ENCODE measurements around the gene MGAT5.

The MGAT5 gene

DNA sequence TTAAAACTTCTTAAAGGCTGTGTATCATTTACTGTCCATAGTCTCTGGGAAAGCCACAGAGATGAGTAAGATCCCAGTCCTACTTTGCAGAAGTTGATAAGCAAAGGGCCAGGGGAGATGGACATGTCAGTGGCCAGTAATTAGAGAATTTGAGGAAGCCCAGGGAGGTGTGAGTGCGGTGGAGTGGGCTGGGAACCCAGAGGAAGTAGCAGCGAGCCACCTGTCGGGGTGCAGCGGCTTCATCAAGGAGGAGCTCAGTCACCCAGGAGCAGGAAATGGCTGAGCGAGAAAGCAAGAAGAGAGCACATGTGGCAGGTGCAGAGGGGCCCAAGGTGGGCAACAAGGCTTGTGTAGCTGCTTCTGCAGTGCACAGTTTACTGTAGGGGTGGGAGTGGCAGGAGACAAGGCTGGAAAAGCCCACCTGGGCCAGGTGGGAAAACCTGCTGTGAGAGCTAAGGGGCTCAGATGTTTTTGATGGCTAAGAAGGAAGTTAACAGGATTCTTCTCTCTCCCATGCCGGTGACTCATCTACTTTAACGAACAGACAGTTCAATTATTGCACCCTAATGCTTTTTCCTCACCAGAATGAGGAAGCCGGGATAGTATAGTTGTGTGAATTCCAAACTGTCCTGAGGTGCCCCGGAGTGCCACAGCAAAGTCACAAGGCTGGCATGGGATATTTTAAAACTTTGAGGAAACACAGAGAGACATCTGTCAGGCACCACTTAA lies 34.8 kb upstream of the MGAT5 start:
- no peaks in the 10 kb centered on the region for H3K27me3 ChIP-seq (ENCODE audit: control insufficient read depth, insufficient read depth, low read length)
- H3K36me3 ChIP-seq (ENCODE audit: control insufficient read depth, insufficient read depth, low read length): no peaks in the 10 kb centered on the region
- no peak overlapping the region for H3K4me3 ChIP-seq (ENCODE audit: low read depth, low read length)
- no peak overlapping the region for H3K27ac ChIP-seq (ENCODE audit: low read depth, low read length)
- H3K9me3 ChIP-seq (ENCODE audit: control insufficient read depth, insufficient read depth, low read depth, low read length): peaks cover 4% of the 10 kb centered on the region; the same call in 1 of the 2 replicates
- H3K9ac ChIP-seq (ENCODE audit: low read length): no peak overlapping the region
- peaks cover 32% of the 10 kb centered on the region for H3K4me1 ChIP-seq (ENCODE audit: control insufficient read depth, insufficient read depth, low read length)

- H3K4me1 ChIP-seq (ENCODE audit: control insufficient read depth, insufficient read depth, low read length): peaks cover 39% of the 10 kb centered on the region
- peaks cover under 1% of the 10 kb centered on the region; the same call in 1 of the 2 replicates for H3K9me3 ChIP-seq (ENCODE audit: control insufficient read depth, insufficient read depth, low read depth, low read length)
Measured at GRCh38 chr2:134220344-134220974, 33.4 kb upstream of the MGAT5 start.

GRCh38 chr2:134224005-134224404 lies 29.9 kb upstream of the MGAT5 start:
- H3K4me1 ChIP-seq (ENCODE audit: control insufficient read depth, insufficient read depth, low read length): peaks cover 36% of the 10 kb centered on the region
- no peak overlapping the region for H3K4me3 ChIP-seq (ENCODE audit: low read depth, low read length)
- no peaks in the 10 kb centered on the region for H3K27me3 ChIP-seq (ENCODE audit: control insufficient read depth, insufficient read depth, low read length)
- H3K9ac ChIP-seq (ENCODE audit: low read length): no peak overlapping the region
- peaks cover 16% of the 10 kb centered on the region for H3K9me3 ChIP-seq (ENCODE audit: control insufficient read depth, insufficient read depth, low read depth, low read length)
- H3K36me3 ChIP-seq (ENCODE audit: control insufficient read depth, insufficient read depth, low read length): no peaks in the 10 kb centered on the region
- no peak overlapping the region for H3K27ac ChIP-seq (ENCODE audit: low read depth, low read length)

More at GRCh38 chr2:134220344-134220974, 33.4 kb upstream of the MGAT5 start:
- H3K4me3 ChIP-seq (ENCODE audit: low read depth, low read length): no peak overlapping the region
- no peaks in the 10 kb centered on the region for H3K36me3 ChIP-seq (ENCODE audit: control insufficient read depth, insufficient read depth, low read length)
- no peak overlapping the region for H3K9ac ChIP-seq (ENCODE audit: low read length)
- H3K27me3 ChIP-seq (ENCODE audit: control insufficient read depth, insufficient read depth, low read length): no peaks in the 10 kb centered on the region
- no peak overlapping the region for H3K27ac ChIP-seq (ENCODE audit: low read depth, low read length)

GRCh38 chr2:134225173-134225572 lies 28.7 kb upstream of the MGAT5 start:
- Histone ChIP-seq H3K4me1 (ENCODE audit: control insufficient read depth, insufficient read depth, low read length) (peaks cover 25% of the 10 kb centered on the region), H3K27me3 (ENCODE audit: control insufficient read depth, insufficient read depth, low read length) (no peaks in the 10 kb centered on the region), H3K36me3 (ENCODE audit: control insufficient read depth, insufficient read depth, low read length) (no peaks in the 10 kb centered on the region), H3K9ac (ENCODE audit: low read length) (no peak overlapping the region), H3K9me3 (ENCODE audit: control insufficient read depth, insufficient read depth, low read depth, low read length) (peaks cover 28% of the 10 kb centered on the region), H3K27ac (ENCODE audit: low read depth, low read length) (no peak overlapping the region), H3K4me3 (ENCODE audit: low read depth, low read length) (no peak overlapping the region)

- H3K27me3 ChIP-seq (ENCODE audit: control insufficient read depth, insufficient read depth, low read length): no peaks in the 10 kb centered on the region
- no peak overlapping the region for H3K9ac ChIP-seq (ENCODE audit: low read length)
- no peak overlapping the region for H3K27ac ChIP-seq (ENCODE audit: low read depth, low read length)
- H3K4me1 ChIP-seq (ENCODE audit: control insufficient read depth, insufficient read depth, low read length): peaks cover 18% of the 10 kb centered on the region
- peaks cover 34% of the 10 kb centered on the region for H3K9me3 ChIP-seq (ENCODE audit: control insufficient read depth, insufficient read depth, low read depth, low read length)
- H3K4me3 ChIP-seq (ENCODE audit: low read depth, low read length): no peak overlapping the region
- H3K36me3 ChIP-seq (ENCODE audit: control insufficient read depth, insufficient read depth, low read length): no peaks in the 10 kb centered on the region
Measured at GRCh38 chr2:134225841-134226240, 28.0 kb upstream of the MGAT5 start.

DNA sequence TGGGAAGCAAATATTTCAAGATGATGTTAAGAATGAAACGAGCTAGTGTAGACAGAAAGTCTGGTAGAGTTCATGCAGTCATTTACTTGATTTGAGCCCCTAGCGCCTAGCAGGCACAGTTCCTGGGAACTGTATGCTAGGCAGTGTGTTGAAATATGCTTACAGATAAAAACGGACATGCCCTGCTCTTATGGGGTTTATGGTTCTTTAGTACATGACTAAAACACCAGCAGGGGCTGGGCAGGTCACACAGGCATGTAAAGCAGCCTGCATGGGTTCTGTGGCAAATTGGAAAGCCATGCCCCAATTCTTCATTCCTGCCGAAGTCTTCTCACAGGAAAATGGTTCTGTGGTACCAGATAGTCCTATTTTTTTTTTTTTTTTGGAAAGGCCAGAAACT lies 27.3 kb upstream of the MGAT5 start:
- Histone ChIP-seq H3K27me3 (ENCODE audit: control insufficient read depth, insufficient read depth, low read length) (no peaks in the 10 kb centered on the region), H3K4me1 (ENCODE audit: control insufficient read depth, insufficient read depth, low read length) (peaks cover 12% of the 10 kb centered on the region), H3K36me3 (ENCODE audit: control insufficient read depth, insufficient read depth, low read length) (no peaks in the 10 kb centered on the region), H3K9ac (ENCODE audit: low read length) (no peak overlapping the region), H3K9me3 (ENCODE audit: control insufficient read depth, insufficient read depth, low read depth, low read length) (peaks cover 34% of the 10 kb centered on the region), H3K27ac (ENCODE audit: low read depth, low read length) (no peak overlapping the region), H3K4me3 (ENCODE audit: low read depth, low read length) (no peak overlapping the region)

GRCh38 chr2:134227666-134228065 lies 26.2 kb upstream of the MGAT5 start:
- no peak overlapping the region for H3K4me3 ChIP-seq (ENCODE audit: low read depth, low read length)
- no peaks in the 10 kb centered on the region for H3K36me3 ChIP-seq (ENCODE audit: control insufficient read depth, insufficient read depth, low read length)
- no peaks in the 10 kb centered on the region for H3K27me3 ChIP-seq (ENCODE audit: control insufficient read depth, insufficient read depth, low read length)
- peaks cover 12% of the 10 kb centered on the region for H3K4me1 ChIP-seq (ENCODE audit: control insufficient read depth, insufficient read depth, low read length)
- no peak overlapping the region for H3K27ac ChIP-seq (ENCODE audit: low read depth, low read length)
- peaks cover 34% of the 10 kb centered on the region for H3K9me3 ChIP-seq (ENCODE audit: control insufficient read depth, insufficient read depth, low read depth, low read length)
- no peak overlapping the region for H3K9ac ChIP-seq (ENCODE audit: low read length)

DNA sequence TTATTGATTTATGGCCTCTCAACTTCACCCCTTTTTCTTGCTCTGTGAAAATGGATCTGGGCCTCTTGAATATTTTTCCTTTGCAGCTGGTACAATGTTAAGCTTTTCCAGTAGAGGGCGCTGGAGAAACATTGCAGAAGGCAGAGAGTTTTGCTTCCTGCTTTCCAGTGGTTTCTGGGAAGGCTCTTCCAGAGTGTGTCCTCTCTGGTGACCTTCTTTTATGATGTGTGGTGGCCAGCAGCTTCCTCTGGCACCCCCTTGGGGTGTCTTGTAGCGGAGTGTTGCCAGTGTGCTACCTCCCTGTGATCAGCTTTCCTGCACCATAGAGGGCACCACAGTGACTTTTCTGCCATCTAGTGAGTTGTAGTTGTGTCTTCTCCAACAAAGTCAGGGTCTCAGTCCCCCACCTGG lies 25.4 kb upstream of the MGAT5 start:
- peaks cover 12% of the 10 kb centered on the region for H3K4me1 ChIP-seq (ENCODE audit: control insufficient read depth, insufficient read depth, low read length)
- no peaks in the 10 kb centered on the region for H3K27me3 ChIP-seq (ENCODE audit: control insufficient read depth, insufficient read depth, low read length)
- H3K9ac ChIP-seq (ENCODE audit: low read length): no peak overlapping the region
- no peaks in the 10 kb centered on the region for H3K36me3 ChIP-seq (ENCODE audit: control insufficient read depth, insufficient read depth, low read length)
- no peak overlapping the region for H3K4me3 ChIP-seq (ENCODE audit: low read depth, low read length)
- peaks cover 34% of the 10 kb centered on the region for H3K9me3 ChIP-seq (ENCODE audit: control insufficient read depth, insufficient read depth, low read depth, low read length)
- H3K27ac ChIP-seq (ENCODE audit: low read depth, low read length): no peak overlapping the region

GRCh38 chr2:134229540-134229939 lies 24.3 kb upstream of the MGAT5 start:
- Histone ChIP-seq H3K9me3 (ENCODE audit: control insufficient read depth, insufficient read depth, low read depth, low read length) (peaks cover 34% of the 10 kb centered on the region), H3K36me3 (ENCODE audit: control insufficient read depth, insufficient read depth, low read length) (no peaks in the 10 kb centered on the region)

GRCh38 chr2:134230885-134231284 lies 23.0 kb upstream of the MGAT5 start:
- H3K9me3 ChIP-seq (ENCODE audit: control insufficient read depth, insufficient read depth, low read depth, low read length): peaks cover 34% of the 10 kb centered on the region
- H3K4me1 ChIP-seq (ENCODE audit: control insufficient read depth, insufficient read depth, low read length): peaks cover 3% of the 10 kb centered on the region; the same call in 1 of the 2 replicates
- no peaks in the 10 kb centered on the region for H3K36me3 ChIP-seq (ENCODE audit: control insufficient read depth, insufficient read depth, low read length)
- no peak overlapping the region for H3K27ac ChIP-seq (ENCODE audit: low read depth, low read length)
- no peak overlapping the region for H3K9ac ChIP-seq (ENCODE audit: low read length)
- no peak overlapping the region for H3K4me3 ChIP-seq (ENCODE audit: low read depth, low read length)
- no peaks in the 10 kb centered on the region for H3K27me3 ChIP-seq (ENCODE audit: control insufficient read depth, insufficient read depth, low read length)

More at GRCh38 chr2:134229540-134229939, 24.3 kb upstream of the MGAT5 start:
- peaks cover 12% of the 10 kb centered on the region for H3K4me1 ChIP-seq (ENCODE audit: control insufficient read depth, insufficient read depth, low read length)
- no peak overlapping the region for H3K4me3 ChIP-seq (ENCODE audit: low read depth, low read length)
- no peaks in the 10 kb centered on the region for H3K27me3 ChIP-seq (ENCODE audit: control insufficient read depth, insufficient read depth, low read length)
- no peak overlapping the region for H3K9ac ChIP-seq (ENCODE audit: low read length)
- H3K27ac ChIP-seq (ENCODE audit: low read depth, low read length): no peak overlapping the region

DNA sequence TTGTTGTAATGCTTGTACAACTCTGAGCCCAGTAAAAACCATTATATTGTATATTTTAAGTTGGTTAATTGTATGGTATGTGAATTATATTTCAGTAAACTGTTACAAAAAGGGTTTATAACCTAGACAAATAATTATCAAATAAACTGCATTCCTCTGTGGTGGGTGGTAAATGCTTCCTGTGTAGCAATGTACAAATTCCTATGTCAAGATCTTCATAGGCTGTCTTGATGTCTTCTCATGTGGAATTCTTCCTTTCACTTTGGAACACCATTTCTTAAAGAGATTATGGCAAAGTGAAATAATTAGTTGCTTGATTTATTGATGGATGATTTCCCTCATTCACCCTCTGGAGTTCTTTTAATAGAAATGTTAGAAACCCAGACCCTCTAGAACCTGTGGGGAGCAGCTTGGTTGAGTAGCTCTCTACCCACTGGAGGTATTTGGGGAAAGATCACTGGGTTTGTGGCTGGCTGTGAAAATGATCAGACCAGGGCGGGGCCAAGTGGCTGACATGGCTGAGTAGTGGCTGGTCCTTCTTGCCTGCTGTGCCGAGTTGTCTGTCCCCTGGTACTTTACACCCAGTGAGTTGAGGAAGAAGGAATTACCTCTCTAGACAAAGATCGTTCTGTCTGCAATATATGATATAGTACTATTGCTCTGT lies 22.4 kb upstream of the MGAT5 start:
- no peaks in the 10 kb centered on the region for H3K27me3 ChIP-seq (ENCODE audit: control insufficient read depth, insufficient read depth, low read length)
- no peak overlapping the region for H3K4me3 ChIP-seq (ENCODE audit: low read depth, low read length)
- H3K9ac ChIP-seq (ENCODE audit: low read length): no peak overlapping the region
- no peaks in the 10 kb centered on the region for H3K36me3 ChIP-seq (ENCODE audit: control insufficient read depth, insufficient read depth, low read length)
- no peak overlapping the region for H3K27ac ChIP-seq (ENCODE audit: low read depth, low read length)
- peaks cover 34% of the 10 kb centered on the region for H3K9me3 ChIP-seq (ENCODE audit: control insufficient read depth, insufficient read depth, low read depth, low read length)
- no peaks in the 10 kb centered on the region for H3K4me1 ChIP-seq (ENCODE audit: control insufficient read depth, insufficient read depth, low read length)
